Natural killer cell (primary cell): ENCODE data around the gene COG1. TPM values are rescaled to one million over a fixed set of nuclear protein-coding genes. Genes with fewer than 3 reads are reported as not detected.

Source experiments
- ATAC-seq, 3 donors: fragments of 150-1000 bp in 2 of 3; fragments of 200-7000 bp in 1 of 3; cut with Tn5 transposase; 1 replicate in 1 of 3; 2 replicates in 2 of 3; pipeline ENCODE4 v1.10.0; 2021; ENCODE audit warnings: mild to moderate bottlenecking in 2 of 3, moderate library complexity in 2 of 3
- DNase-seq, 2 donors: peaks; one replicate each; pipeline versions ENCODE4 v3.0.0 to v3.0.0-alpha.2; 2013 to 2021; ENCODE audit warnings: mixed read lengths in 1 of 2
- H3K27ac ChIP-seq: one replicate; pipeline ENCODE4 v1.5.1; 2013; ENCODE audit warnings: mild to moderate bottlenecking, low read length
- H3K27me3 ChIP-seq: one replicate; pipeline ENCODE4 v1.6.1; 2013; ENCODE audit warnings: low read length; ENCODE audit not compliant: control insufficient read depth, insufficient read depth
- H3K36me3 ChIP-seq: one replicate; pipeline ENCODE4 v1.6.1; 2013; ENCODE audit warnings: low read length; ENCODE audit not compliant: control insufficient read depth, insufficient read depth
- H3K4me1 ChIP-seq: one replicate; pipeline ENCODE4 v1.6.1; 2013; ENCODE audit warnings: low read length; ENCODE audit not compliant: control insufficient read depth, insufficient read depth
- H3K4me3 ChIP-seq: one replicate; pipeline ENCODE4 v1.5.1; 2013; ENCODE audit warnings: low read length
- H3K9me3 ChIP-seq: one replicate; pipeline ENCODE4 v1.6.1; 2013; ENCODE audit warnings: low read length; ENCODE audit not compliant: control insufficient read depth, insufficient read depth
- H3K27ac Mint-ChIP-seq, 2 donors: one replicate each; pipeline ENCODE4 v1.8.0; 2022; ENCODE audit warnings: mild to moderate bottlenecking in 2 of 2, mixed read lengths in 2 of 2, moderate library complexity in 1 of 2
- H3K27me3 Mint-ChIP-seq, 2 donors: one replicate each; pipeline ENCODE4 v1.8.0; 2022; ENCODE audit warnings: low read depth in 2 of 2, mixed read lengths in 2 of 2
- H3K36me3 Mint-ChIP-seq: one replicate; pipeline ENCODE4 v1.8.0; 2022; ENCODE audit warnings: mixed read lengths
- H3K4me1 Mint-ChIP-seq, 2 donors: one replicate each; pipeline ENCODE4 v1.8.0; 2022; ENCODE audit warnings: mixed read lengths in 2 of 2
- H3K4me3 Mint-ChIP-seq: one replicate; pipeline ENCODE4 v1.8.0; 2022; ENCODE audit warnings: mild to moderate bottlenecking, moderate library complexity, mixed read lengths
- H3K9me3 Mint-ChIP-seq, 2 donors: one replicate each; pipeline ENCODE4 v1.8.0; 2022; ENCODE audit warnings: mixed read lengths in 2 of 2
- WGBS: methylation state at CpG from one replicate; pipeline ENCODE4 v1.1.7; 2013; ENCODE audit warnings: missing lambda C conversion rate; ENCODE audit not compliant: insufficient coverage; 5-methylcytosine and 5-hydroxymethylcytosine counted together
- intact Hi-C: fragments of 100-400 bp; cut with micrococcal nuclease; formaldehyde crosslinking; loops from one replicate; pipeline ENCODE4 v1.14.2; 2022
- total RNA-seq, 4 donors: library from RNA; stranded (reverse); fragments of 120-200 nt in 1 of 4; gene quantifications; one replicate each; pipeline versions ENCODE4 v1.2.3 to v1.2.4, GENCODE V29; 2013 to 2022
- TF ChIP-seq, protein P1 (sequence below): fragments of 200-600 bp; IDR thresholded peaks from one replicate; pipeline ENCODE4 v1.8.0; 2022; ENCODE audit warnings: antibody characterized with exemption

The COG1 gene
- total RNA-seq, 3 donors from 2014 or later (not counting 1 experiment from before 2014, with no cell fraction given): 64.1 to 73.2 (median 68.3) TPM

DNA sequence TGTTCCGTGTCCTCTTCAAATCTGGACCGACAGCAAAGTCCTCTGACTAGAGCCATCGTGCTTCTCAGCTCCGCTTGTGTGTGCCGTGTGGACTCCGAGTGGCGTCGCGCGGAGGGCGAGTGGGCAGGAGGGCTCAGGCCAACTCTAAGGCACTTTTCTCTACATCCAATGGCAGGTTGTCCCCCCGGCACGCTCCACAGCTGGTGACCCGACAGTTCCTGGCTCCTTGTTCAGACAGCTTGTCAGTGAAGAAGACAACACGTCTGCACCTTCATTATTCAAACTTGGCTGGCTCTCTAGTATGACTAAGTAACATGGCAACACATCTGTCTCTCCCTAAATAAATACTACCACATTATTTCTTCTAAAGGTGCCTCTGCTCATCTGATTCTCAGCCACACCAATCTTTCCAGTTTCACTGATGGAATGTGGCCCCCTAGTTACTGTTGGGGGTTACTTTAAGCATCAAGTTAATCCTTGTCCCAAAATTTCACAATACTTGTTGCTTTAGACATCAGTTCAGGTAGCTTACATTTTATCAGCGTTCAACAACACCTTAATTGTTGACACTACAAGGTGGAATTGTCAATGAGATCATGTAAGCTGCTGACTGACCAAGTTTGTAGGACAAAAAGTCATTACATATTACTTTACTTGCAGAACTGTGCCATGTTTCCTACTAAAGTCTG lies 15.4 kb downstream of the COG1 start:
- Histone ChIP-seq H3K4me1 (peaks cover 24% of the 10 kb centered on the region), H3K9me3 (no peaks in the 10 kb centered on the region), H3K27ac (no peak overlapping the region), H3K27me3 (no peaks in the 10 kb centered on the region), H3K4me3 (no peak overlapping the region), H3K36me3 (peaks cover 56% of the 10 kb centered on the region)
- H3K4me1 Mint-ChIP-seq: peaks cover 21 to 32% of the 10 kb centered on the region in 2 donors
- peaks cover 20% of the 10 kb centered on the region for H3K36me3 Mint-ChIP-seq
- DNase-seq: no peak
- WGBS: 96% methylated on average over 16 of the region's 16 CpGs
- H3K9me3 Mint-ChIP-seq: no peaks in the 10 kb centered on the region
- TF ChIP-seq, protein P1, sequence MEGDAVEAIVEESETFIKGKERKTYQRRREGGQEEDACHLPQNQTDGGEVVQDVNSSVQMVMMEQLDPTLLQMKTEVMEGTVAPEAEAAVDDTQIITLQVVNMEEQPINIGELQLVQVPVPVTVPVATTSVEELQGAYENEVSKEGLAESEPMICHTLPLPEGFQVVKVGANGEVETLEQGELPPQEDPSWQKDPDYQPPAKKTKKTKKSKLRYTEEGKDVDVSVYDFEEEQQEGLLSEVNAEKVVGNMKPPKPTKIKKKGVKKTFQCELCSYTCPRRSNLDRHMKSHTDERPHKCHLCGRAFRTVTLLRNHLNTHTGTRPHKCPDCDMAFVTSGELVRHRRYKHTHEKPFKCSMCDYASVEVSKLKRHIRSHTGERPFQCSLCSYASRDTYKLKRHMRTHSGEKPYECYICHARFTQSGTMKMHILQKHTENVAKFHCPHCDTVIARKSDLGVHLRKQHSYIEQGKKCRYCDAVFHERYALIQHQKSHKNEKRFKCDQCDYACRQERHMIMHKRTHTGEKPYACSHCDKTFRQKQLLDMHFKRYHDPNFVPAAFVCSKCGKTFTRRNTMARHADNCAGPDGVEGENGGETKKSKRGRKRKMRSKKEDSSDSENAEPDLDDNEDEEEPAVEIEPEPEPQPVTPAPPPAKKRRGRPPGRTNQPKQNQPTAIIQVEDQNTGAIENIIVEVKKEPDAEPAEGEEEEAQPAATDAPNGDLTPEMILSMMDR: no peak
- H3K27ac Mint-ChIP-seq: peak overlapping the region in 1 of 2 donors; percentile 32
- no peak for ATAC-seq
- no peaks in the 10 kb centered on the region for H3K27me3 Mint-ChIP-seq
- H3K4me3 Mint-ChIP-seq: no peak overlapping the region
- intact Hi-C loops: no loop called here

DNA sequence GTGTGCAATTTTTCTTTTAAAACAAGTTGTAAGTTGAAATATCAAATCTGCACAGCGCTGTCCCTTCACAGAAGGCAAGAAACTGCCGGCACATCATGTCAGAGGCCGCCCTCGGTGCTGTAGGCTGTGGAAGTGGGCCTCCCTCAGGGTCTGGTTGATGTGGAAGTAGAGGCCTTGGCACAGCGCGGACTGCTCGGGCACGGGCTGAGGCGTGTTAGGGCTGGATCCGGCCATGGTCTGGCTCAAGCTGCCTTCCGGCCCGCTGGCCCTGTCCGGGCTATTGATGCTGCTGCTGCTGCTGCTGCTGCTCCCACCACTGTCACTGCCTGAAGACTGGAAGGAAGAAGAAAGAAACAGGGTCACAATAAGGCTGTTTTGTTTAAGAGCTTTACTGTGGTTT lies 16.6 kb downstream of the COG1 start:
- intact Hi-C loops: no loop called here
- no peaks in the 10 kb centered on the region for H3K27me3 ChIP-seq
- Mint-ChIP-seq H3K4me1 (peaks cover 11 to 22% of the 10 kb centered on the region in 2 donors), H3K9me3 (no peaks in the 10 kb centered on the region), H3K36me3 (peaks cover 20% of the 10 kb centered on the region), H3K27ac (peak overlapping the region; percentile 11 to 14), H3K4me3 (no peak overlapping the region), H3K27me3 (no peaks in the 10 kb centered on the region)
- TF ChIP-seq, protein P1: no peak
- peaks cover 15% of the 10 kb centered on the region for H3K4me1 ChIP-seq
- ATAC-seq (no peak), DNase-seq (no peak)
- no peaks in the 10 kb centered on the region for H3K9me3 ChIP-seq
- H3K36me3 ChIP-seq: peaks cover 48% of the 10 kb centered on the region
- WGBS: 97% methylated on average over 13 of the region's 13 CpGs
- no peak overlapping the region for H3K4me3 ChIP-seq
- no peak overlapping the region for H3K27ac ChIP-seq

GRCh38 chr17:73210002-73210678 lies 17.3 kb downstream of the COG1 start:
- peak in 1 of 2 donors; percentile 49 for DNase-seq
- no peak overlapping the region for H3K27ac ChIP-seq
- peaks cover 9% of the 10 kb centered on the region for H3K4me1 ChIP-seq
- Mint-ChIP-seq H3K36me3 (peaks cover 20% of the 10 kb centered on the region), H3K9me3 (no peaks in the 10 kb centered on the region), H3K27ac (peak overlapping the region; percentile 11 to 14), H3K4me1 (peaks cover 11 to 22% of the 10 kb centered on the region in 2 donors), H3K27me3 (no peaks in the 10 kb centered on the region), H3K4me3 (no peak overlapping the region)
- peaks cover 53% of the 10 kb centered on the region for H3K36me3 ChIP-seq
- H3K27me3 ChIP-seq: no peaks in the 10 kb centered on the region
- intact Hi-C loops: no loop called here
- no peak for ATAC-seq
- TF ChIP-seq, protein P1: no peak
- WGBS: 91% methylated on average over 6 of the region's 8 CpGs
- no peaks in the 10 kb centered on the region for H3K9me3 ChIP-seq
- no peak overlapping the region for H3K4me3 ChIP-seq
